AG04450 (cell line): Measurements from ENCODE around the gene MAT1A. TPM values are rescaled to one million over a fixed set of nuclear protein-coding genes. Genes with fewer than 3 reads are reported as not detected.

Source experiments
- CTCF ChIA-PET: fragments of 300-600, 350-600 bp; formaldehyde crosslinking; extraction: SDS; loops from one replicate; lab custom pipeline; 2022; ENCODE audit warnings: antibody characterized with exemption, inconsistent platforms; lab: Charles Lee
- POLR2A ChIA-PET: fragments of 350-600 bp; formaldehyde crosslinking; extraction: SDS; loops from one replicate; lab custom pipeline; 2021; ENCODE audit warnings: antibody characterized with exemption, inconsistent platforms; lab: Yijun Ruan, JAX
- DNase-seq: peaks from one replicate; pipeline ENCODE4 v3.0.0-alpha.2; 2011; ENCODE audit warnings: low read depth, low spot score
- H3K27ac ChIP-seq: one replicate; pipeline ENCODE4 v1.5.1; 2012; ENCODE audit warnings: low read depth, low read length, control low read depth
- H3K27me3 ChIP-seq: one replicate; pipeline ENCODE4 v1.6.0; 2012; ENCODE audit warnings: low read length; ENCODE audit not compliant: control insufficient read depth, insufficient read depth
- H3K4me3 ChIP-seq: 2 replicates; pipeline ENCODE4 v1.5.1; 2011; ENCODE audit warnings: mild to moderate bottlenecking, low read depth, low read length, control low read depth
- H3K9me3 ChIP-seq: 2 replicates; pipeline ENCODE4 v1.5.1; 2012; ENCODE audit warnings: low read length; ENCODE audit not compliant: control insufficient read depth, insufficient read depth
- CTCF ChIP-seq: IDR thresholded peaks from 2 replicates; pipeline ENCODE4 v1.5.1; 2011; ENCODE audit warnings: low read depth, low read length, control low read depth, inconsistent platforms
- polyA plus RNA-seq: library from polyadenylated mRNA; depleted of rRNA; stranded (reverse); fragments of >200 nt; gene quantifications from 2 replicates; pipeline ENCODE4 v1.2.3, GENCODE V29; 2011

MAT1A gene
- polyA plus RNA-seq, 1 experiment: not detected

GRCh38 chr10:80322711-80323110 is 33.3 kb upstream of the MAT1A start:
- ChIA-PET POLR2A (no interaction called here), CTCF (no interaction called here)
- Histone ChIP-seq H3K27me3 (no peaks in the 10 kb centered on the region), H3K9me3 (no peaks in the 10 kb centered on the region), H3K27ac (no peak overlapping the region), H3K4me3 (no peak overlapping the region)
- no peak for DNase-seq
- TF ChIP-seq CTCF: no peak

GRCh38 chr10:80322158-80322557 is 32.7 kb upstream of the MAT1A start:
- Histone ChIP-seq H3K27me3 (no peaks in the 10 kb centered on the region), H3K9me3 (no peaks in the 10 kb centered on the region), H3K4me3 (no peak overlapping the region), H3K27ac (no peak overlapping the region)
- no peak for TF ChIP-seq CTCF
- no peak for DNase-seq
- POLR2A ChIA-PET: no interaction called here
- CTCF ChIA-PET: no interaction called here

GRCh38 chr10:80321183-80321582 is 31.7 kb upstream of the MAT1A start:
- CTCF ChIA-PET: interaction anchor here (0.6 kb wide), 1 partner anchor 23 kb away, joined by 3 read pairs; no protein-coding TSS in a partner anchor
- Histone ChIP-seq H3K27ac (no peak overlapping the region), H3K4me3 (no peak overlapping the region), H3K9me3 (no peaks in the 10 kb centered on the region), H3K27me3 (no peaks in the 10 kb centered on the region)
- DNase-seq: no peak
- POLR2A ChIA-PET: no interaction called here
- no peak for TF ChIP-seq CTCF

GRCh38 chr10:80320377-80320776 is 30.9 kb upstream of the MAT1A start:
- no peak overlapping the region for H3K27ac ChIP-seq
- H3K9me3 ChIP-seq: no peaks in the 10 kb centered on the region; the same call in 1 of the 2 replicates
- POLR2A ChIA-PET: no interaction called here
- H3K27me3 ChIP-seq: no peaks in the 10 kb centered on the region
- TF ChIP-seq CTCF: no peak
- H3K4me3 ChIP-seq: no peak overlapping the region
- no peak for DNase-seq
- CTCF ChIA-PET: no interaction called here

- Histone ChIP-seq H3K9me3 (no peaks in the 10 kb centered on the region; the same call in 1 of the 2 replicates), H3K27ac (no peak overlapping the region), H3K4me3 (no peak overlapping the region), H3K27me3 (no peaks in the 10 kb centered on the region)
- no peak for TF ChIP-seq CTCF
- CTCF ChIA-PET: no interaction called here
- no peak for DNase-seq
- POLR2A ChIA-PET: no interaction called here
These were observed 30.4 kb upstream of the MAT1A start for GRCh38 chr10:80319725-80320290.
